ENCODE results near the gene OGFRL1. TPM values are rescaled to one million over a fixed set of nuclear protein-coding genes. Genes with fewer than 3 reads are reported as not detected.

The OGFRL1 gene
- total RNA-seq, 1 experiment from 2014 or later = 10.3 TPM

GRCh38 chr6:71248306-71248765 lies 40.3 kb upstream of the OGFRL1 start:
- BruUV-seq (replicated peaks) = no TSS peak
- DNase-seq (ENCODE audit: low read depth, low spot score) (no peak), ATAC-seq (no peak)
- Histone ChIP-seq H3K27ac (ENCODE audit: low read depth, low read length) (no peak overlapping the region), H3K9ac (ENCODE audit: low read length) (no peak overlapping the region), H3K9me2 (ENCODE audit: insufficient read depth) (no peaks in the 10 kb centered on the region), H3K4me1 (ENCODE audit: control insufficient read depth in 1 of 2, insufficient read depth in 2 of 2, low read length in 2 of 2) (no peaks in the 10 kb centered on the region), H3K79me2 (ENCODE audit: insufficient read depth, low read length) (no peaks in the 10 kb centered on the region), H4K20me1 (ENCODE audit: insufficient read depth) (no peaks in the 10 kb centered on the region), H3K9me3 (ENCODE audit: control insufficient read depth in 1 of 2, insufficient read depth in 1 of 2, low read depth in 1 of 2, low read length in 2 of 2) (no peaks in the 10 kb centered on the region), H3K27me3 (ENCODE audit: insufficient read depth, low read length) (peaks cover 12% of the 10 kb centered on the region; the same call in 1 of the 2 replicates), H3K4me2 (ENCODE audit: low read length) (no peak overlapping the region), H3K4me3 (replicated peaks in 1 of 2; ENCODE audit: low read depth in 1 of 2, low read length in 2 of 2) (no peak overlapping the region), H3K36me3 (ENCODE audit: control insufficient read depth in 1 of 2, insufficient read depth in 2 of 2, low read length in 2 of 2) (no peaks in the 10 kb centered on the region), H2AFZ (ENCODE audit: low read depth, low read length, poor library complexity, severe bottlenecking) (no peak overlapping the region)
- ChIA-PET RAD21 (ENCODE audit: low non-redundant PET in 1 of 2, low total read pairs in 2 of 2, uncharacterized antibody in 2 of 2, unreplicated experiment in 2 of 2) (no interaction called here), CTCF (no interaction called here), POLR2A (no interaction called here)
- intact Hi-C loops (cut with micrococcal nuclease) = no loop called here
- no peak for TF ChIP-seq EGR1 (IDR thresholded peaks at IDR 0.05; ENCODE audit: low read depth)
- no peak for TF ChIP-seq TCF7L2 (IDR thresholded peaks at IDR 0.05; ENCODE audit: borderline replicate concordance, extremely low read depth, insufficient read depth, insufficient read length)
- TF ChIP-seq CEBPB (IDR thresholded peaks at IDR 0.05; ENCODE audit: low read depth) = no peak
- no peak for TF ChIP-seq EZH2 (IDR thresholded peaks at IDR 0.05)
- TF ChIP-seq SRF (IDR thresholded peaks at IDR 0.05; ENCODE audit: low read depth) = no peak
- TF ChIP-seq FOSL1 (IDR thresholded peaks at IDR 0.05; ENCODE audit: low read depth) = no peak
- TF ChIP-seq YY1 (IDR thresholded peaks at IDR 0.05; ENCODE audit: extremely low read depth, insufficient replicate concordance, low read depth, low read length) = no peak
- no peak for TF ChIP-seq CBX3 (IDR thresholded peaks at IDR 0.05; ENCODE audit: low read depth)
- TF ChIP-seq ZFX (IDR thresholded peaks at IDR 0.05) = no peak
- no peak for TF ChIP-seq ZBTB33 (IDR thresholded peaks at IDR 0.05; ENCODE audit: extremely low read depth, insufficient replicate concordance, low read length)
- no peak for TF ChIP-seq CTCF (IDR thresholded peaks at IDR 0.05 in 2 of 3, conservative IDR thresholded peaks at IDR 0.05 in 1 of 3; ENCODE audit: borderline replicate concordance in 1 of 3, insufficient read depth in 1 of 3, low read depth in 2 of 3, low read length in 2 of 3)
- TF ChIP-seq JUND (IDR thresholded peaks at IDR 0.05) = no peak
- TF ChIP-seq ELF1 (IDR thresholded peaks at IDR 0.05; ENCODE audit: borderline replicate concordance, low read depth) = no peak
- TF ChIP-seq SIN3A (IDR thresholded peaks at IDR 0.05; ENCODE audit: low read depth) = no peak
- TF ChIP-seq EZH2phosphoT487 (IDR thresholded peaks at IDR 0.05; ENCODE audit: borderline replicate concordance) = no peak
- TF ChIP-seq POLR2AphosphoS5 (IDR thresholded peaks at IDR 0.05; ENCODE audit: low read depth, low read length) = no peak
- TF ChIP-seq MAX (IDR thresholded peaks at IDR 0.05) = no peak

Data from HCT116 (cell line).